Left ventricle myocardium inferior (tissue), 1 donor: ENCODE measurements around the gene MGAT4A. TPM values are rescaled to one million over a fixed set of nuclear protein-coding genes. Genes with fewer than 3 reads are reported as not detected.
"Not testable (repeated sequence)": the region's sequence is repeated elsewhere in the genome, so short reads cannot be mapped to it uniquely, and the experiment has no call there.

ENCODE experiments used
- DNase-seq: peaks from one replicate; pipeline ENCODE4 v3.0.0-alpha.2; 2020
- H3K27ac ChIP-seq: fragments of 200-600 bp; replicated peaks from 2 replicates; pipeline ENCODE4 v1.8.0; 2021
- H3K27me3 ChIP-seq: fragments of 200-600 bp; 2 replicates; pipeline ENCODE4 v1.8.0; 2021; ENCODE audit warnings: low read depth
- H3K36me3 ChIP-seq: fragments of 200-600 bp; 2 replicates; pipeline ENCODE4 v1.8.0; 2021
- H3K4me1 ChIP-seq: fragments of 200-600 bp; 2 replicates; pipeline ENCODE4 v1.8.0; 2021
- H3K4me3 ChIP-seq: fragments of 200-600 bp; 2 replicates; pipeline ENCODE4 v1.8.0; 2021; ENCODE audit warnings: mild to moderate bottlenecking, moderate library complexity
- H3K9me3 ChIP-seq: fragments of 200-600 bp; replicated peaks from 2 replicates; pipeline ENCODE4 v1.8.0; 2021
- CTCF ChIP-seq: fragments of 200-600 bp; IDR thresholded peaks from 2 replicates; pipeline ENCODE4 v1.8.0; 2021; ENCODE audit warnings: antibody characterized with exemption, mild to moderate bottlenecking, borderline replicate concordance
- intact Hi-C: fragments of 100-400 bp; cut with micrococcal nuclease; formaldehyde crosslinking; loops from one replicate; pipeline ENCODE4 v1.11.0; 2022
- total RNA-seq: library from RNA; stranded (reverse); fragmentation: NEBNext Ultra II Directional; extraction: Animal tissue kit (Norgen Biotek cat#: 25700); gene quantifications from one replicate; pipeline ENCODE4 v1.2.1, GENCODE V29; 2021
- donor health status: DM: no; HTN: yes; CAD: no; lungs with severe emphysema.

The MGAT4A gene
- total RNA-seq, 1 donor from 2014 or later: 18.4 TPM

- Histone ChIP-seq H3K27ac (peak overlapping the region; percentile 65), H3K27me3 (no peaks in the 10 kb centered on the region), H3K4me3 (no peak overlapping the region), H3K4me1 (peaks cover 30% of the 10 kb centered on the region), H3K36me3 (no peaks in the 10 kb centered on the region), H3K9me3 (no peaks in the 10 kb centered on the region)
- intact Hi-C loops: no loop called here
- DNase-seq: no peak
- TF ChIP-seq CTCF: no peak
Measured at GRCh38 chr2:98759338-98759737, 28.4 kb upstream of the MGAT4A start.

- peak overlapping the region; percentile 75 for H3K27ac ChIP-seq
- no peak for TF ChIP-seq CTCF
- H3K4me3 ChIP-seq: peak overlapping the region; percentile 15
- H3K36me3 ChIP-seq: no peaks in the 10 kb centered on the region
- peaks cover 30% of the 10 kb centered on the region for H3K4me1 ChIP-seq
- intact Hi-C loops: no loop called here
- no peaks in the 10 kb centered on the region for H3K9me3 ChIP-seq
- peaks cover 5% of the 10 kb centered on the region for H3K27me3 ChIP-seq
- peak; percentile 57 for DNase-seq
Measured at GRCh38 chr2:98757904-98758421, 27.0 kb upstream of the MGAT4A start.

- Histone ChIP-seq H3K9me3 (no peaks in the 10 kb centered on the region), H3K4me1 (peaks cover 15% of the 10 kb centered on the region), H3K4me3 (no peak overlapping the region), H3K27me3 (peaks cover 5% of the 10 kb centered on the region), H3K36me3 (no peaks in the 10 kb centered on the region), H3K27ac (no peak overlapping the region)
- intact Hi-C loops: no loop called here
- no peak for TF ChIP-seq CTCF
- DNase-seq: no peak
Measured at GRCh38 chr2:98753801-98754200, 22.9 kb upstream of the MGAT4A start.

- H3K36me3 ChIP-seq, H3K27ac ChIP-seq, H3K27me3 ChIP-seq, intact Hi-C loops, H3K9me3 ChIP-seq, H3K4me1 ChIP-seq, DNase-seq, H3K4me3 ChIP-seq: not testable (repeated sequence)
Measured at GRCh38 chr2:98752711-98753110, 21.8 kb upstream of the MGAT4A start.

- Histone ChIP-seq H3K4me3 (no peak overlapping the region), H3K27ac (no peak overlapping the region), H3K4me1 (no peaks in the 10 kb centered on the region), H3K36me3 (no peaks in the 10 kb centered on the region), H3K9me3 (no peaks in the 10 kb centered on the region), H3K27me3 (peaks cover 5% of the 10 kb centered on the region)
- no peak for TF ChIP-seq CTCF
- intact Hi-C loops: no loop called here
- no peak for DNase-seq
Measured at GRCh38 chr2:98751748-98752147, 20.8 kb upstream of the MGAT4A start.

- peaks cover 5% of the 10 kb centered on the region for H3K27me3 ChIP-seq
- H3K36me3 ChIP-seq: no peaks in the 10 kb centered on the region
- no peak overlapping the region for H3K4me3 ChIP-seq
- H3K27ac ChIP-seq: no peak overlapping the region
- no peaks in the 10 kb centered on the region for H3K4me1 ChIP-seq
- TF ChIP-seq CTCF: no peak
- intact Hi-C loops: no loop called here
- no peak for DNase-seq
- no peaks in the 10 kb centered on the region for H3K9me3 ChIP-seq
Measured at GRCh38 chr2:98750593-98751282, 19.8 kb upstream of the MGAT4A start.
